Measurements from ENCODE around the gene ZNF213.

The ZNF213 gene

GRCh38 chr16:3147046-3147756, 12.4 kb downstream of the ZNF213 start:
- H3K9me2 ChIP-seq (replicated peaks; ENCODE audit: insufficient read depth, low read length): no peaks in the 10 kb centered on the region
- no peak overlapping the region for H3K4me2 ChIP-seq (ENCODE audit: low read depth, low read length)
- no peak overlapping the region for H3K27ac ChIP-seq (ENCODE audit: low read length)
- peaks cover 26% of the 10 kb centered on the region for H3K27me3 ChIP-seq (replicated peaks; ENCODE audit: insufficient read depth, low read length)
- H3K36me3 ChIP-seq (replicated peaks; ENCODE audit: insufficient read depth, low read length): no peaks in the 10 kb centered on the region
- no peak for DNase-seq
- H2AFZ ChIP-seq (ENCODE audit: low read length): no peak overlapping the region
- TF ChIP-seq EZH2phosphoT487 (IDR thresholded peaks at IDR 0.05; ENCODE audit: low read length): no peak
- TF ChIP-seq EZH2 (optimal IDR thresholded peaks at IDR 0.05; ENCODE audit: low read depth, low read length): no peak
- TF ChIP-seq CTCF (IDR thresholded peaks at IDR 0.05; ENCODE audit: low read length): no peak
- peaks cover 14% of the 10 kb centered on the region; the same call in 1 of the 2 replicates for H3F3A ChIP-seq (ENCODE audit: insufficient read depth, low read length)
- no peaks in the 10 kb centered on the region for H3K79me2 ChIP-seq (ENCODE audit: low read length)
- H3K4me1 ChIP-seq (ENCODE audit: low read length): 0 out of 2 replicates have a peak, but pooled peaks cover 4% of the 10 kb centered on the region
- no peaks in the 10 kb centered on the region for H3K9me3 ChIP-seq (replicated peaks; ENCODE audit: insufficient read depth, low read length)
- no peak overlapping the region for H3K4me3 ChIP-seq (ENCODE audit: low read length)
- H3K9ac ChIP-seq (ENCODE audit: low read length): no peak overlapping the region
- no peaks in the 10 kb centered on the region for H4K20me1 ChIP-seq (ENCODE audit: insufficient read depth, low read length)

- Histone ChIP-seq H3K9me2 (replicated peaks; ENCODE audit: insufficient read depth, low read length) (no peaks in the 10 kb centered on the region), H3K4me1 (ENCODE audit: low read length) (0 out of 2 replicates have a peak, but pooled peaks cover 4% of the 10 kb centered on the region), H3K4me2 (ENCODE audit: low read depth, low read length) (no peak overlapping the region), H3K4me3 (ENCODE audit: low read length) (no peak overlapping the region), H3K9me3 (replicated peaks; ENCODE audit: insufficient read depth, low read length) (no peaks in the 10 kb centered on the region), H2AFZ (ENCODE audit: low read length) (no peak overlapping the region), H3K9ac (ENCODE audit: low read length) (no peak overlapping the region), H4K20me1 (ENCODE audit: insufficient read depth, low read length) (no peaks in the 10 kb centered on the region), H3K79me2 (ENCODE audit: low read length) (no peaks in the 10 kb centered on the region), H3K27ac (ENCODE audit: low read length) (no peak overlapping the region), H3F3A (ENCODE audit: insufficient read depth, low read length) (peaks cover 19% of the 10 kb centered on the region; the same call in 1 of the 2 replicates), H3K36me3 (replicated peaks; ENCODE audit: insufficient read depth, low read length) (no peaks in the 10 kb centered on the region), H3K27me3 (replicated peaks; ENCODE audit: insufficient read depth, low read length) (peaks cover 26% of the 10 kb centered on the region)
- no peak for DNase-seq
- TF ChIP-seq EZH2phosphoT487 (IDR thresholded peaks at IDR 0.05; ENCODE audit: low read length): no peak
- no peak for TF ChIP-seq CTCF (IDR thresholded peaks at IDR 0.05; ENCODE audit: low read length)
- no peak for TF ChIP-seq EZH2 (optimal IDR thresholded peaks at IDR 0.05; ENCODE audit: low read depth, low read length)
Observed at GRCh38 chr16:3147757-3148104, 12.9 kb downstream of the ZNF213 start.

- Histone ChIP-seq H3K4me1 (ENCODE audit: low read length) (0 out of 2 replicates have a peak, but pooled peaks cover 4% of the 10 kb centered on the region), H3K27me3 (replicated peaks; ENCODE audit: insufficient read depth, low read length) (peaks cover 26% of the 10 kb centered on the region), H3K4me3 (ENCODE audit: low read length) (no peak overlapping the region), H3F3A (ENCODE audit: insufficient read depth, low read length) (peaks cover 23% of the 10 kb centered on the region; the same call in 1 of the 2 replicates), H3K27ac (ENCODE audit: low read length) (no peak overlapping the region), H2AFZ (ENCODE audit: low read length) (no peak overlapping the region), H3K4me2 (ENCODE audit: low read depth, low read length) (no peak overlapping the region), H3K9me2 (replicated peaks; ENCODE audit: insufficient read depth, low read length) (no peaks in the 10 kb centered on the region), H3K79me2 (ENCODE audit: low read length) (no peaks in the 10 kb centered on the region), H4K20me1 (ENCODE audit: insufficient read depth, low read length) (no peaks in the 10 kb centered on the region), H3K9me3 (replicated peaks; ENCODE audit: insufficient read depth, low read length) (no peaks in the 10 kb centered on the region), H3K36me3 (replicated peaks; ENCODE audit: insufficient read depth, low read length) (no peaks in the 10 kb centered on the region), H3K9ac (ENCODE audit: low read length) (no peak overlapping the region)
- TF ChIP-seq EZH2 (optimal IDR thresholded peaks at IDR 0.05; ENCODE audit: low read depth, low read length): no peak
- no peak for DNase-seq
Observed at GRCh38 chr16:3148256-3149192, 13.7 kb downstream of the ZNF213 start.
